GM13976 (cell line): ENCODE measurements around the gene CLIC5.
A peak's percentile ranks its signal among the peaks of the same experiment; 100 is the strongest.

Experiments used
- DNase-seq: peaks from one replicate; pipeline ENCODE4 v3.0.0; 2012; ENCODE audit warnings: low spot score
- in situ Hi-C: fragments of 300-500 bp; cut with MboI; formaldehyde crosslinking; loops from one replicate; pipeline ENCODE4 v1.12.0; 2022; ENCODE audit warnings: low sequenced_read_pairs, mixed read lengths, inconsistent platforms; ENCODE audit not compliant: unreplicated experiment
- TF ChIP-seq, protein P1 (sequence below): IDR thresholded peaks from 2 replicates; pipeline ENCODE4 v1.5.1; 2012; ENCODE audit warnings: borderline replicate concordance, mild to moderate bottlenecking; ENCODE audit not compliant: insufficient read depth; ENCODE audit errors: extremely low read depth, missing control alignments, control extremely low read depth

Gene CLIC5

DNA sequence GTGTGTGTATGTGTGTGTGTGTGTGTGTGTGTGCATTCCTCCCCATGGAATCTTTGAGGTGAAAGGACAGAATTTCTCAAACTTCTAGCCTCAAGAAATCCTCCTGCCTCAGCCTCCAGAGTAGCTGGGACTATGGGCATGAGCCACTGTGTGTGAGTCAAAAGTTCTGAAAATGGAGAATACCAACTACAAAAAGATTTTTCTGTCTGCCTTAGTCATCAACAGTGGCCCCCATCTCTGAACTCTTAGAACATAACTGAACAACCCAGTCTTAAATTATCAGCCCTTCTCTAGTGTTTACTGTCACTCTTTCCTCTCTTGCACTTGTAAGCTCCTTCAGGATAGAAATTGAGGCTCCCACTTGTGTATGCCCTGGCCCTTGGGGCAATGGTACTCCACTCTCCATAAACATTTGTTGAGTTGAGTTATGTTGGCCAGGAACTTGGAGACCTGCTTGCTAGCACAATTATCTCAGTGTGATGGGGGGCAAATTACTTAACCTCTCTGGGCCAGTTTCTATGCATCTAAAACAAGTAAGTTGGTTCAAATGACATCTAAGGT is 35.3 kb upstream of the CLIC5 start:
- in situ Hi-C loops, result loop anchor here (25.0 kb wide), 1 partner anchor 586 kb away; no protein-coding TSS in a partner anchor
- DNase-seq, result no peak

GRCh38 chr6:46048646-46049297 is 33.1 kb upstream of the CLIC5 start:
- no peak for DNase-seq
- TF ChIP-seq, protein P1, sequence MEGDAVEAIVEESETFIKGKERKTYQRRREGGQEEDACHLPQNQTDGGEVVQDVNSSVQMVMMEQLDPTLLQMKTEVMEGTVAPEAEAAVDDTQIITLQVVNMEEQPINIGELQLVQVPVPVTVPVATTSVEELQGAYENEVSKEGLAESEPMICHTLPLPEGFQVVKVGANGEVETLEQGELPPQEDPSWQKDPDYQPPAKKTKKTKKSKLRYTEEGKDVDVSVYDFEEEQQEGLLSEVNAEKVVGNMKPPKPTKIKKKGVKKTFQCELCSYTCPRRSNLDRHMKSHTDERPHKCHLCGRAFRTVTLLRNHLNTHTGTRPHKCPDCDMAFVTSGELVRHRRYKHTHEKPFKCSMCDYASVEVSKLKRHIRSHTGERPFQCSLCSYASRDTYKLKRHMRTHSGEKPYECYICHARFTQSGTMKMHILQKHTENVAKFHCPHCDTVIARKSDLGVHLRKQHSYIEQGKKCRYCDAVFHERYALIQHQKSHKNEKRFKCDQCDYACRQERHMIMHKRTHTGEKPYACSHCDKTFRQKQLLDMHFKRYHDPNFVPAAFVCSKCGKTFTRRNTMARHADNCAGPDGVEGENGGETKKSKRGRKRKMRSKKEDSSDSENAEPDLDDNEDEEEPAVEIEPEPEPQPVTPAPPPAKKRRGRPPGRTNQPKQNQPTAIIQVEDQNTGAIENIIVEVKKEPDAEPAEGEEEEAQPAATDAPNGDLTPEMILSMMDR, result no peak
- in situ Hi-C loops, result no loop called here

More for the DNA sequence above, 35.3 kb upstream of the CLIC5 start:
- TF ChIP-seq, protein P1, result no peak

DNA sequence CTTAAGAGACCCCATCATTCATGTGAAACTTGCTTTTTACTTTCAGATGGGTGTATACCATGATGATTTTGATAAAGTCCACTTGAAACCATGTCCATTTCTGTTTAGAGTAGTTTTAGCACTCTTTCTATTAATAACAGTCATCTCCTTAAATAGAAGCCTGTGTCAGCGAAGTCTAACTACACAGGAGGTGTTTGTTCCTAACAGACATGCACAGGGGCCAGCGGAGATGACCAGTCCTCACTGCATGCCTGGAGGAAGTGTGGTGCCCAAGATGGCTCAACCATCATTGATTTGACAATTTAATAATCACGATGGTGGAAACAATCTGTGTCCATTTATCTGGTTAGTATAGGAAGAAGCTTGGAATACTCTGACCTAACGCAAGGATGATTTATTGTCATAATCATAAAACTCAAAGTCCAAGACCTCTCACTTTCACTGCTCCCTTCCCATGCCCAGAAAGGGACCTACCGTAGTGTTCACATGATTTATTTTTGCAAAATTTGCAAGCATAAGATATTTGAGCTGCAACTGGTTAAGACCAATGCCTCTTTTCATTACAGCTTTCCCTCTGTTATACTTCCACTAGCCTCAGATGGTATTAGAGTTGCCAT is 31.0 kb upstream of the CLIC5 start:
- TF ChIP-seq, protein P1, result no peak
- in situ Hi-C loops, result no loop called here
- DNase-seq, result no peak

GRCh38 chr6:46044881-46045617 is 29.4 kb upstream of the CLIC5 start:
- DNase-seq, result no peak
- in situ Hi-C loops, result no loop called here
- TF ChIP-seq, protein P1, result no peak

GRCh38 chr6:46042355-46042999 is 26.8 kb upstream of the CLIC5 start:
- in situ Hi-C loops, result no loop called here
- TF ChIP-seq, protein P1, result peak; percentile 50
- peak; percentile 40 for DNase-seq

- no peak for DNase-seq
- in situ Hi-C loops, result no loop called here
- TF ChIP-seq, protein P1, result no peak
Measured at GRCh38 chr6:46040288-46040687, 24.6 kb upstream of the CLIC5 start.
